ACHN (cell line): ENCODE measurements around the gene PLEKHG4B.
"Not testable (repeated sequence)": the region's sequence is repeated elsewhere in the genome, so short reads cannot be mapped to it uniquely, and the experiment has no call there.

Source experiments
- DNase-seq: peaks from one replicate; pipeline ENCODE4 v3.0.0-alpha.2; 2015
- in situ Hi-C: cut with HindIII; loops from 2 replicates; pipeline ENCODE4 v1.10.0; 2017; ENCODE audit warnings: low sequenced_read_pairs, low pct_ligation_motif_present, low pct_unique_long_range_greater_than_20kb

The PLEKHG4B gene

DNA sequence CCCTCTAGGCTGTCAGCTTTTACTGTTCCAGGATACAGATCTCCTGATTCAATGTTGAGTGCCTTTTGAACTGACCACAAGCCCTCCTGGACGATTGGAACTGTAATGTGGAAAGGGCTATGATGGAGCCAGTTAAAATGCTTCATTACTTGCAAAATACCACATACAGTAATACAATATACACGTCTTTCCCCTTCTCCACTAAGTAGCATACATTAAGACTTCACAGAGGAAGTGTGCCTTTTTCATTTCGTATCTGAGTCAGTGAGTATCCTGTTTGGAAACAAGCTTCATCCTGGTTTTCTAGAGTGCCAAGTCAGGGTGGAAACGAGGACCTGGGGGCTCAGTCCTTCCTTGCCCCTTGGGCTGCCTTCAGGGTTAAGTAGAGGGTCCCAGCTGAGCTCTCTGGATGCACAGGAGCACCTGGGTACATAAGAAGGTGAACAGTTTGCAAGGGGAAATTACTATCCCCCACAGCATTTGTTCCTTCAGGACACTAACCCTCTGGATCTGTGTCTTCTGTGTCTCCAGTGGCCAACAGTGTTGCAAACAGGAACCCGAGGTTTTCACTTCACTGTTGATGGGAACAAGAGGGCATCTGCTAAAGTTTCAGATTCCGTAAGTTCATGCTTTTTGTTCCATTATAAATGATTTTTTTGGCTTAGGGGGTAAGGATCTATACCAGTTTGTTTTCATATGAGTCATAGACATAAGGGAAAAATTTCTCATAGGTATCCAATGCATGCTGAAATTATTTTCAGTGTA, 131.2 kb downstream of the PLEKHG4B start:
- in situ Hi-C loops, DNase-seq: not testable (repeated sequence)

DNA sequence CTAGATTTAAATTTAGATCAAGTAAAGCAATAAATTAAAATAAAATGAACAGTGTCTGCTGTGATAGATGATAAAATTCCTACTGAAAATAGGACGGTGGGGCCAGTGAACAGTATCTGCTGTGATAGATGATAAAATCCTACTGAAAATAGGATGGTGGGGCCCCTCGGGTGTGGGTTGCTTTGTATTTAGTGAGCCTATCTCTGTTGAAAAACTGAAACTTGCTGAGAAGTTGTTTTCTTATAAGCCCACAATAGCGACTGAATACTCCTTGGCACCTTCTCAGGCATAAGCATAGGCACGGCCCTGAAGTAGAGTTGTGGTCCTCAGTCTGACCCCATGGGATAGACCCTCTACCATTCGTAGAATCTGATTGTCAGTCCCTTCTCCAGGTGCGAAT, 131.8 kb downstream of the PLEKHG4B start:
- in situ Hi-C loops: no loop called here
- no peak for DNase-seq

DNA sequence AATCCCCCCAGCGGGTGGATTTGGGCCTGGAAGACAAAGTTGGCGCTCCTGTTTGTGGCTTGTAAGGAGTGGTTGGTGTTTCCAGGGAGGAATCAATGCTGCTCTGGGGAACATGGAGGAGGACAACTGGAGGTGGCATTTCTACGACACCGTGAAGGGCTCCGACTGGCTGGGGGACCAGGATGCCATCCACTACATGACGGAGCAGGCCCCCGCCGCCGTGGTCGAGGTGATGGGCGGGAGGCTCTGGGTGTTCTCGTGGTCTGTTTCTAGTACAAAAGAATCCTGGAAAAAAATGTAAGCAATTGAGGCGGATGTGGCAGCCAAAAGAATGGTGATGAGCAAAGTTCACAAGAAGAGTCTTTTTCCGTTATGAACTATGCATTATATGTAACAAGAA, 133.4 kb downstream of the PLEKHG4B start:
- DNase-seq: no peak
- in situ Hi-C loops: no loop called here

DNA sequence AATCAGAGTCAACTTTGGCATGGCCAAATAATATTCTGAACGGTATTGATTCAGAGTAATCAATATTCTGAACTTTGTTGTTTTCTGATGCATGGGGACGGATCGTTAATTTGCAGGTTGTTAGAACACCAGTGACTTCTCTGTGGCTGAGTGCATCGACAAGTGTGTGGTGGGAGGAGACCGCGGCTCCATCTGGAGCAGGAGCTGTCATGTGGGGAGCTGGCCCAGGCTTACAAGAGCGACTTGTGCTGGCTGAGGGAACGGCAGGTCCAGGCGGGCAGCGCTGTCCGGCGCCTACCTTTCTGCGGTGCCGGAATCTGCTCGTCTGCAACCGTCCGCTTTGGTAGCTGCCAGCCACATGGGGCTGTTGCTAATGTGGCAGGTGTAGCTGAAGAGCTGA, 135.4 kb downstream of the PLEKHG4B start:
- in situ Hi-C loops, DNase-seq: not testable (repeated sequence)

DNA sequence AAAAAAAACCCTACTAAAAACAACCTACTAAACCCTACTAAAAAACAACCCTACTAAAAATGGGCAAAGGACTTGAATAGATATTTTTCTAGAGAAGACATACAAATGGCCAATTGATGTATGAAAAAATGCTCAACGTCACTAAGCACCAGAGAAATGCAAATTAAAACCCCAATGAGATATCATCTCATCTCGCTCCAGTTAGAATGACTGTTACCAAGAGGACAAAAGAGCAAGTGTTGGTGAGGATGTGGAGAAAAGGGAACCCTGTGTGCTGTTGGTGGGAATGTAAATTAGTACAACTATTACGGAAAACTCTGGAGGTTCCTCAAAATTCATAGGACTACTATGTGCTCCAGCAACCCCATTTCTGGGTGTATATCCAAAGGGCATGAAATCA, 136.9 kb downstream of the PLEKHG4B start:
- in situ Hi-C loops: no loop called here
- no peak for DNase-seq

DNA sequence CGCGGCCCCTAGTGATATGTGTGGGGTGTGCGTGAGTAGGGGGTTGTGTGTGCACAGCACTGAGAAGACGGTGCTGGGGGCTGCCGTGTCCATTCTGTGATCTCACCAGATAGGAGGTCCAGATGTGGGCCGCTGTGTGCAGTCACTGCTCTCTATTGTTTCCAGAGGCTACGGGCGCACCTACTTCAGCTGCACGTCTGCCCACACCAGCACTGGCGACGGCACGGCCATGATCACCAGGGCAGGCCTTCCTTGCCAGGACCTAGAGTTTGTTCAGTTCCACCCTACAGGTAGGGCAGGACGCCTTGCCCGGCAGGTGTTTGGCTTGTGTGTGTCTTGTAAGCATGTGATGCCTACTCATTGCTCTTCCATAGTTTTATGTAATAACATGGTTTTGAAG, 138.7 kb downstream of the PLEKHG4B start:
- in situ Hi-C loops: no loop called here

DNA sequence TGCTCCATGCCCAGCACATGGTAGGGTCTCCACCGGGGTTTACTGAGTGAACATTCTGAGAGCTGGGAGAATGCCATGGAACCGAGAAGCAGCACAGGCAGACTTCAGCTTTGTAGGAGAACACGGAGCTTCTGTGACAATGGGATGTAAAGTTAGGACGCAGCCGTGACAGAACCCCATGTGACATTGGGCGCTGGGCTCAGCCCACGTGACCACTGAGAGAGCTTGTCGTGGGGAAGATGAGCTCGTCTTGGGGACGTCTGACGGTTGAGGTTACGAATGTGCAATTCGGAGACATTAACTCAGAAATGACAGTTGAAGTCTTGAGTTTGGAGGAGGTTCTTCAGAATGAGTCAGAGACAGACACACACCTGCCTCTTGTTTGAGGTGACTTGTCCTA, 139.7 kb downstream of the PLEKHG4B start:
- DNase-seq: no peak
- in situ Hi-C loops: no loop called here

More for the DNA sequence above, 138.7 kb downstream of the PLEKHG4B start:
- DNase-seq: no peak

DNA sequence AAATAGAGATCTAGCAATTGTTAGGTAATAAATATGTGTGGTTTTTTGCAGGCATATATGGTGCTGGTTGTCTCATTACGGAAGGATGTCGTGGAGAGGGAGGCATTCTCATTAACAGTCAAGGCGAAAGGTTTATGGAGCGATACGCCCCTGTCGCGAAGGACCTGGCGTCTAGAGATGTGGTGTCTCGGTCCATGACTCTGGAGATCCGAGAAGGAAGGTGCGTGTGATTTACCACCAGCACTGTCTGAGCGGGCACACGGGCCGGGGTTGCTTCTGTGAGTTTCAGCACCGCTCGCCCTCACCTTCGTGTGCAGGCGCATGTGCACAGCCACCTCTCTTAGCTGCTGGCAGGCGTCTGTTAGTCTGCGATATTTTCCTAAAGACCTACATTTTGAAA, 141.5 kb downstream of the PLEKHG4B start:
- in situ Hi-C loops, DNase-seq: not testable (repeated sequence)

DNA sequence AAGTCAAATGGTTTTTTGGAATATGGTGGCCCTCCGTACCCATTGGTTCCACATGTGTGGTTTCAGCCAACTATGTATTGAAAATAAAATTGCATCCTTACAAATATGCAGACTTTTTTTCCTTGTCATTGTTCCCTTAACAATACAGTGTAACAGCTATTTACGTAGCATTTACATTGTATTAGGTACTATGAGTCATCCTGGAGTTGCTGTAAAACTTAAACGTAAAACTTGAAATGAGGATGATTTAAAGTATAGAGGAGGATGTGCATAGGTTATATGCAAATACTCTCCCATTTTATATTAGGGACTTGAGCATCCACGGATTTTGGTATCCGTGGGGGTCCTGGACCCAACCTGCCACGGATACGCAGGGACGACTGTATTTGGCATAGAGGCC, 142.5 kb downstream of the PLEKHG4B start:
- in situ Hi-C loops: no loop called here
- no peak for DNase-seq

DNA sequence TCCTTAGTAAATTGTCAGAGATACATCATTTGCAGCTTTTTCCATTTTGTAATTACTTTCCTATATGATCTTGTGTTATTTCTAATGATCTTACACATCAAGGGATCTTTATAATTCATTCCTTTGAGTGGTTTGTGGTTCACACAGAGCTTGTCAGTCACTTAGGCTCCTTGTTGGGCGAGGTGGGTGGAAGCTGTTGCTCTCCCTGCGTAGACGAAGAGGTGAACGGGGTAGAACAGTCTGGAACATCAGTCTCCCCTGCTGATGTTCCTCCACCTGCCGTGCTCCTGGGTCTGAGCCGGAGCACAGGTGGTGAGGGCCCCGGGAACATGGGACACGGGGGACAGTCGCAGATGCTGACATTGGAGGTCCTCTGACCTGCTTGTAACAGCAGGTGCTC, 143.6 kb downstream of the PLEKHG4B start:
- DNase-seq, in situ Hi-C loops: not testable (repeated sequence)

DNA sequence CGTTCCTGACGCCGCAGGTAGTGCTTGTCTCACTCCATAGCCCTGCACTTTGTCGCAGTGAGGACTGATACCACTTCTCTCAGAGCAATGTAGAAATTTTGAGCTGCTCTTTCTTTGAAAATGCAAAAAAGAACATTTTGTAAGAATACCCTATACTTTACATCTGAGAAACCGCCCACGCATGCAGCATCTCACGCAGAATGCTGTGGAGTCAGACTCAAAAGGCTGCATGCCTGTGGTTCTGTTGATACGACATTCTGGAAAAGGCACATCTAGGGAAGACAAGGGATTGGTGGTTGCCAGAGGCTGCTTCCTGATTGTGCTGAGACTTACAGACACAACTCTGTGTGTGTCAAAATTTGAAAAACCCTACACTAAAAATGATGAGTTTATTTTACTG, 146.0 kb downstream of the PLEKHG4B start:
- DNase-seq, in situ Hi-C loops: not testable (repeated sequence)
